ENCODE measurements around the gene CIB4.

CIB4 gene

DNA sequence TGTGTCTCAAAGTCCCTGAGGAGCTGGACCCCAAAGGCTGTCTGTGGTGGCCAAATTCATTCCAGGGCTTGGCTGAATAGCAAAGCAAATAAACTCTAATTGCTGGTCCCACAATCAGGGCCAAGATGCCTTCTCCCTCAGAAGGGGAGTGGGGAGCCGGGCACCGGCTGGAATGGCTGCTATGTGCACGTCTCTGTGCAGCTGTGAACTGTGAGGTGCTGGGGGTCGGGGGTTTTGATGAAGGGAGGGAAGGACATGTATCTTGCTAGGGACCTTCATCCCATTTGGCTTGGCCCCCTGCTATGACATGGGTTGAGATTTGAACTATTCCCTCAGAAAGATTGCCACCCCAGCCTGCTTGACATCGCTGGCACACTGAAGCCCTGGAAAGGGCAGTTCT lies 60.4 kb downstream of the CIB4 start:
- Histone ChIP-seq H3K9me3 (replicated peaks in 1 of 2; ENCODE audit: control insufficient read depth in 2 of 2, insufficient read depth in 1 of 2, low read depth in 1 of 2, low read length in 2 of 2) (no peaks in the 10 kb centered on the region), H4K8ac (ENCODE audit: low read depth, low read length) (no peak overlapping the region), H2AFZ (ENCODE audit: low read length) (no peak overlapping the region), H2AK5ac (ENCODE audit: low read depth, low read length) (no peak overlapping the region), H3K18ac (ENCODE audit: low read length) (no peak overlapping the region), H2BK120ac (ENCODE audit: low read depth, low read length) (no peak overlapping the region), H2BK15ac (ENCODE audit: low read length) (peak overlapping the region; percentile 4), H2BK12ac (ENCODE audit: low read length) (no peak overlapping the region), H3K4ac (ENCODE audit: low read length) (no peak overlapping the region), H3K27ac (replicated peaks; ENCODE audit: low read length) (no peak overlapping the region), H3K27me3 (ENCODE audit: control insufficient read depth in 3 of 3, insufficient read depth in 3 of 3, low read depth in 1 of 3, low read length in 3 of 3) (peaks cover 0 to 48% (median 0%) of the 10 kb centered on the region in 3 experiments), H4K91ac (ENCODE audit: low read depth, low read length, poor library complexity) (no peak overlapping the region), H3K23ac (ENCODE audit: low read depth, low read length, poor library complexity) (no peak overlapping the region), H3K9ac (ENCODE audit: low read depth, low read length, poor library complexity) (no peak overlapping the region), H3K4me2 (ENCODE audit: insufficient read depth, low read length, poor library complexity, severe bottlenecking) (no peak overlapping the region), H3K4me1 (ENCODE audit: control insufficient read depth in 2 of 2, insufficient read depth in 1 of 2, low read depth in 1 of 2, low read length in 2 of 2) (peaks cover 2 to 3% of the 10 kb centered on the region in 2 donors), H3K36me3 (replicated peaks in 1 of 2; ENCODE audit: control insufficient read depth in 2 of 2, insufficient read depth in 2 of 2, low read length in 2 of 2) (no peaks in the 10 kb centered on the region), H3K79me1 (ENCODE audit: low read depth, low read length) (no peaks in the 10 kb centered on the region), H2BK5ac (ENCODE audit: low read length) (no peak overlapping the region), H3K14ac (ENCODE audit: low read length) (no peak overlapping the region), H3K4me3 (ENCODE audit: low read length in 2 of 2) (no peak overlapping the region)
- WGBS, 2 donors (ENCODE audit: extremely low coverage in 2 of 2, insufficient read length in 2 of 2, insufficient replicate concordance in 1 of 2): no CpG with 5 or more reads among the region's 5 CpGs
- no peak for DNase-seq (ENCODE audit: low spot score)

DNA sequence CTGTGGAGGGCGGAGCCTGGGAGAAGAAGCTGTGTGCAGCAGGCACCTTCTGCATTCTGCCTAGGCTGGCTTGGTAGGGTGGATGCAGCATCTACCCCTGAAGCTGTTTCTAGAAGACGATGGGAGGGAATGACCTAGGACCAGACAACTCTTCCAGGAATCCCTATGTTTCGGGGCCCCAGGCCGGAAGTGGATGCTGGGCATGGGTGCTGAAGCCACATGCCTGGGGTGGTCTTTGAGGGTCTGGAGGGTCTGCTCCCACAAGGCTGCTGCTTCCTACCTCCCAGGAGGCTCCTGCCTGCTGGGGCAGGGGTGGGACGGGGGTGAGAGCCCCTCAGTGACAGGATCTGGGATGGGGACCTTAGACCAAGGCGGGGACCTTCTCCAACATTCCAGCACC lies 61.0 kb downstream of the CIB4 start:
- Histone ChIP-seq H2BK120ac (ENCODE audit: low read depth, low read length) (no peak overlapping the region), H3K9ac (ENCODE audit: low read depth, low read length, poor library complexity) (no peak overlapping the region), H4K8ac (ENCODE audit: low read depth, low read length) (no peak overlapping the region), H3K9me3 (replicated peaks in 1 of 2; ENCODE audit: control insufficient read depth in 2 of 2, insufficient read depth in 1 of 2, low read depth in 1 of 2, low read length in 2 of 2) (no peaks in the 10 kb centered on the region), H3K18ac (ENCODE audit: low read length) (no peak overlapping the region), H3K4me2 (ENCODE audit: insufficient read depth, low read length, poor library complexity, severe bottlenecking) (no peak overlapping the region), H2AFZ (ENCODE audit: low read length) (no peak overlapping the region), H3K79me1 (ENCODE audit: low read depth, low read length) (no peaks in the 10 kb centered on the region), H3K14ac (ENCODE audit: low read length) (no peak overlapping the region), H3K27ac (replicated peaks; ENCODE audit: low read length) (no peak overlapping the region), H2BK5ac (ENCODE audit: low read length) (no peak overlapping the region), H2AK5ac (ENCODE audit: low read depth, low read length) (no peak overlapping the region), H4K91ac (ENCODE audit: low read depth, low read length, poor library complexity) (no peak overlapping the region), H3K4me3 (ENCODE audit: low read length in 2 of 2) (no peak overlapping the region), H3K4me1 (ENCODE audit: control insufficient read depth in 2 of 2, insufficient read depth in 1 of 2, low read depth in 1 of 2, low read length in 2 of 2) (peaks cover 2 to 3% of the 10 kb centered on the region in 2 donors), H3K4ac (ENCODE audit: low read length) (no peak overlapping the region), H3K27me3 (ENCODE audit: control insufficient read depth in 3 of 3, insufficient read depth in 3 of 3, low read depth in 1 of 3, low read length in 3 of 3) (peaks cover 0 to 42% (median 0%) of the 10 kb centered on the region in 3 experiments), H2BK12ac (ENCODE audit: low read length) (no peak overlapping the region), H3K23ac (ENCODE audit: low read depth, low read length, poor library complexity) (no peak overlapping the region), H3K36me3 (replicated peaks in 1 of 2; ENCODE audit: control insufficient read depth in 2 of 2, insufficient read depth in 2 of 2, low read length in 2 of 2) (no peaks in the 10 kb centered on the region), H2BK15ac (ENCODE audit: low read length) (peak overlapping the region; percentile 4)
- WGBS, 2 donors (ENCODE audit: extremely low coverage in 2 of 2, insufficient read length in 2 of 2, insufficient replicate concordance in 1 of 2): no CpG with 5 or more reads among the region's 6 CpGs
- DNase-seq (ENCODE audit: low spot score): no peak

- Histone ChIP-seq H3K23ac (ENCODE audit: low read depth, low read length, poor library complexity) (no peak overlapping the region), H3K27ac (replicated peaks; ENCODE audit: low read length) (no peak overlapping the region), H3K9me3 (replicated peaks in 1 of 2; ENCODE audit: control insufficient read depth in 2 of 2, insufficient read depth in 1 of 2, low read depth in 1 of 2, low read length in 2 of 2) (no peaks in the 10 kb centered on the region), H2BK120ac (ENCODE audit: low read depth, low read length) (no peak overlapping the region), H2BK5ac (ENCODE audit: low read length) (no peak overlapping the region), H2BK15ac (ENCODE audit: low read length) (no peak overlapping the region), H3K14ac (ENCODE audit: low read length) (no peak overlapping the region), H3K4me3 (ENCODE audit: low read length in 2 of 2) (no peak overlapping the region), H3K4ac (ENCODE audit: low read length) (no peak overlapping the region), H2BK12ac (ENCODE audit: low read length) (no peak overlapping the region), H3K9ac (ENCODE audit: low read depth, low read length, poor library complexity) (no peak overlapping the region), H2AK5ac (ENCODE audit: low read depth, low read length) (no peak overlapping the region), H3K79me1 (ENCODE audit: low read depth, low read length) (no peaks in the 10 kb centered on the region), H3K4me2 (ENCODE audit: insufficient read depth, low read length, poor library complexity, severe bottlenecking) (no peak overlapping the region), H3K27me3 (ENCODE audit: control insufficient read depth in 3 of 3, insufficient read depth in 3 of 3, low read depth in 1 of 3, low read length in 3 of 3) (peaks cover 0 to 37% (median 0%) of the 10 kb centered on the region in 3 experiments), H4K91ac (ENCODE audit: low read depth, low read length, poor library complexity) (no peak overlapping the region), H2AFZ (ENCODE audit: low read length) (no peak overlapping the region), H4K8ac (ENCODE audit: low read depth, low read length) (no peak overlapping the region), H3K18ac (ENCODE audit: low read length) (no peak overlapping the region), H3K36me3 (replicated peaks in 1 of 2; ENCODE audit: control insufficient read depth in 2 of 2, insufficient read depth in 2 of 2, low read length in 2 of 2) (no peaks in the 10 kb centered on the region), H3K4me1 (ENCODE audit: control insufficient read depth in 2 of 2, insufficient read depth in 1 of 2, low read depth in 1 of 2, low read length in 2 of 2) (peaks cover 2 to 3% of the 10 kb centered on the region in 2 donors)
- no peak for DNase-seq (ENCODE audit: low spot score)
- no CpG with 5 or more reads among the region's 5 CpGs for WGBS, 2 donors (ENCODE audit: extremely low coverage in 2 of 2, insufficient read length in 2 of 2, insufficient replicate concordance in 1 of 2)
Measured at GRCh38 chr2:26579723-26580040, 61.5 kb downstream of the CIB4 start.

GRCh38 chr2:26579025-26579722 lies 62.0 kb downstream of the CIB4 start:
- H3K4me1 ChIP-seq (ENCODE audit: control insufficient read depth in 2 of 2, insufficient read depth in 1 of 2, low read depth in 1 of 2, low read length in 2 of 2): peaks cover 2 to 3% of the 10 kb centered on the region in 2 donors
- no peak overlapping the region for H3K4me2 ChIP-seq (ENCODE audit: insufficient read depth, low read length, poor library complexity, severe bottlenecking)
- H2BK15ac ChIP-seq (ENCODE audit: low read length): no peak overlapping the region
- no peak overlapping the region for H3K14ac ChIP-seq (ENCODE audit: low read length)
- no peak overlapping the region for H2AK5ac ChIP-seq (ENCODE audit: low read depth, low read length)
- no peaks in the 10 kb centered on the region for H3K9me3 ChIP-seq (replicated peaks in 1 of 2; ENCODE audit: control insufficient read depth in 2 of 2, insufficient read depth in 1 of 2, low read depth in 1 of 2, low read length in 2 of 2)
- WGBS, 2 donors (ENCODE audit: extremely low coverage in 2 of 2, insufficient read length in 2 of 2, insufficient replicate concordance in 1 of 2): no CpG with 5 or more reads among the region's 11 CpGs
- DNase-seq (ENCODE audit: low spot score): no peak
- H3K9ac ChIP-seq (ENCODE audit: low read depth, low read length, poor library complexity): no peak overlapping the region
- no peak overlapping the region for H3K4ac ChIP-seq (ENCODE audit: low read length)
- H3K27ac ChIP-seq (replicated peaks; ENCODE audit: low read length): no peak overlapping the region
- H2BK12ac ChIP-seq (ENCODE audit: low read length): no peak overlapping the region
- no peak overlapping the region for H4K91ac ChIP-seq (ENCODE audit: low read depth, low read length, poor library complexity)
- no peak overlapping the region for H3K18ac ChIP-seq (ENCODE audit: low read length)
- H3K27me3 ChIP-seq (ENCODE audit: control insufficient read depth in 3 of 3, insufficient read depth in 3 of 3, low read depth in 1 of 3, low read length in 3 of 3): peaks cover 0 to 33% (median 2%) of the 10 kb centered on the region in 3 experiments
- no peak overlapping the region for H3K23ac ChIP-seq (ENCODE audit: low read depth, low read length, poor library complexity)
- no peak overlapping the region for H3K4me3 ChIP-seq (ENCODE audit: low read length in 2 of 2)
- H2BK120ac ChIP-seq (ENCODE audit: low read depth, low read length): no peak overlapping the region
- no peak overlapping the region for H4K8ac ChIP-seq (ENCODE audit: low read depth, low read length)
- no peak overlapping the region for H2BK5ac ChIP-seq (ENCODE audit: low read length)
- no peaks in the 10 kb centered on the region for H3K79me1 ChIP-seq (ENCODE audit: low read depth, low read length)
- no peaks in the 10 kb centered on the region for H3K36me3 ChIP-seq (replicated peaks in 1 of 2; ENCODE audit: control insufficient read depth in 2 of 2, insufficient read depth in 2 of 2, low read length in 2 of 2)
- no peak overlapping the region for H2AFZ ChIP-seq (ENCODE audit: low read length)

All from neuronal stem cell (in vitro differentiated cells).